Measurements from ENCODE around the gene AOAH. TPM values are rescaled to one million over a fixed set of nuclear protein-coding genes. Genes with fewer than 3 reads are reported as not detected.
A peak's percentile ranks its signal among the peaks of the same experiment; 100 is the strongest.

The AOAH gene
- polyA plus RNA-seq, 1 donor: 17.8 TPM

DNA sequence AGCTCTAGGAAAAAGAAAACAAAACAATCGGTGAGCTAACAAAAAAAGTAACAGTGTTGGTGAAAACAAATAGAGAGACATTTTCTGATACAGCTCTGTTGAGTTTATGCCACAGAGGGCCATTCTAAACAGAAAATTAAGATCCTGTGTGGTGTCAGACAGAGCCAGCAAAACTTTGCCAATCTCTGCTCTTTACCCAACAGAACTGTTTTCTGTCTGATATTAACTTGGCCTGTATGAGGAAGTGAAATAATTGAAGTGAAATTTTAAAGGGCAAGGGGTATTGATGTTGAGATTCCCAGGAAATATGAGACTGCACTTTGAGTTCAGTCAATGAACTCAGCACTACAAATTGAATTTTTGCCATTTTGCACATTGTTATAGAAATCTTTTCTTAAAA lies 101.0 kb downstream of the AOAH start:
- Histone ChIP-seq H3K36me3 (ENCODE audit: control insufficient read depth, insufficient read depth, low read length) (no peaks in the 10 kb centered on the region), H3K4me3 (ENCODE audit: low read length) (no peak overlapping the region), H3K9me3 (ENCODE audit: control insufficient read depth, low read depth, low read length) (no peaks in the 10 kb centered on the region), H3K4me1 (ENCODE audit: control insufficient read depth, insufficient read depth, low read length) (no peaks in the 10 kb centered on the region), H3K27me3 (ENCODE audit: control insufficient read depth, insufficient read depth, low read length) (no peaks in the 10 kb centered on the region), H3K27ac (ENCODE audit: low read length) (no peak overlapping the region)
- no peak for DNase-seq
- no CpG with 5 or more reads among the region's 1 CpG for WGBS (ENCODE audit: insufficient coverage, low lambda C conversion rate)

DNA sequence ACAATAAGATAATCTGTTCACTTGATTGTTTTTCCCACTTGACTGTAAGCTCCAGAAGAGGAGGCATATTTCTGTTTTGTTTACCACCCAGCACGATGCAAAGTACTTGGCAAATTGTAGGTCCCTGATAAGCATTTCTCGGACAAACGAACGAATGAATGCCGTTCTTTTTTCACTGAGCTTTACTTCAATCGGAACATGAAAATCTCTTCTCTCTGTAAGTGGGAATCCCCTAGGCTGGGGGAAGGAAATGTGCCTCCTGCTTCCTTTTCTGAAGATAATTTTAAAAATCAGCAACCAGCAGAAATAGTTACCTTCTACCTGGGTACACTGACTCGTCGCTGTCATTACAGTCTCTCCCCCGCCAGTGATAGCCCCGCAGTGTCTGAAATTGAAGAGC lies 102.9 kb downstream of the AOAH start:
- Histone ChIP-seq H3K9me3 (ENCODE audit: control insufficient read depth, low read depth, low read length) (no peaks in the 10 kb centered on the region), H3K4me3 (ENCODE audit: low read length) (no peak overlapping the region), H3K27me3 (ENCODE audit: control insufficient read depth, insufficient read depth, low read length) (no peaks in the 10 kb centered on the region), H3K4me1 (ENCODE audit: control insufficient read depth, insufficient read depth, low read length) (no peaks in the 10 kb centered on the region), H3K36me3 (ENCODE audit: control insufficient read depth, insufficient read depth, low read length) (no peaks in the 10 kb centered on the region), H3K27ac (ENCODE audit: low read length) (no peak overlapping the region)
- WGBS (ENCODE audit: insufficient coverage, low lambda C conversion rate): 60% methylated on average over 1 of the region's 10 CpGs
- no peak for DNase-seq

DNA sequence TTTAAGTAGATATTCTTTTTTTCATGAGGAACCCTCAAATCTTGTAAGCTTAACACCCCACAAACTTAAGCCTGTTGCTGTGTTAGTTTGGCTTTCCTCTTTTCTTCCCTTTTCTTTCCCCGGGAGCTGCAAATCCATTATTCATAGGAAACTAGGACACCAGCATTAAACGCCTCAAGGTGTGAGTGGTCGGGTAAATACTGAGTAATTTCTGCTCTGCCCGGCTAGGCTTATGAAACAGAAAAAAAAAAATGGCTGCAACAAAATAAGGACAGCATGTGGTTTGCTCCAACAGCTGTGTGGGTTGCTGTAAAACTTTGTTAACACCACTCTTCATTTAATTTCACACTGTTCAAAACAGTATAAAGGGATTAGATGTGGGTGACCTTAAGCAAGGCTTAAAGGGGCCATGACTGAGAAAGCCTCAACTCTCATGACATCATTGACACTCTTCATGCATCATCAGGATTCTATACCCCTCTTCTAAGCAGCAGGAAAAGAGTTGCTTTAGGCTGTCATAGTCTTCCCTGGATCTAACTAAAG lies 104.1 kb downstream of the AOAH start:
- Histone ChIP-seq H3K4me3 (ENCODE audit: low read length) (no peak overlapping the region), H3K4me1 (ENCODE audit: control insufficient read depth, insufficient read depth, low read length) (peaks cover 4% of the 10 kb centered on the region), H3K27me3 (ENCODE audit: control insufficient read depth, insufficient read depth, low read length) (no peaks in the 10 kb centered on the region), H3K27ac (ENCODE audit: low read length) (no peak overlapping the region), H3K9me3 (ENCODE audit: control insufficient read depth, low read depth, low read length) (no peaks in the 10 kb centered on the region), H3K36me3 (ENCODE audit: control insufficient read depth, insufficient read depth, low read length) (no peaks in the 10 kb centered on the region)
- no peak for DNase-seq
- 83% methylated on average over 2 of the region's 4 CpGs for WGBS (ENCODE audit: insufficient coverage, low lambda C conversion rate)

DNA sequence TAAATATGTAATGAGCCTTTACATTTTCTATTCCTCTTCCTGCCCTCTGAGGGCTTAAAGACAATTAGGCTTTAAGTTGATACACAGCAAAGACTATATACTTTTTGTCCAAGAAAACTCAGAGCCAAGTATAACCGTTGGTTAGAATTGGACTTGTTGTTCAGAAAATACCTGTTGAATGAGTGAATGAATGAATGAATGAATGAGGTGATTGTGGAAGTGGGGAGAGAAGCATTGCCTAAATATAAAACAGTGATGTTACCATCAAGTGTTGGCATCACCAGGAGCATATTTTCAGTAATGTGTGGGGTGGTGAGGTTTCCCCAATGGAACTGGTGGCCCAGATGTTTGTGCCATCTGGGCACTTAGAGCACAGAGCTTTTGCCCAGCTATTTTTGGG lies 106.9 kb downstream of the AOAH start:
- Histone ChIP-seq H3K9me3 (ENCODE audit: control insufficient read depth, low read depth, low read length) (no peaks in the 10 kb centered on the region), H3K4me3 (ENCODE audit: low read length) (no peak overlapping the region), H3K4me1 (ENCODE audit: control insufficient read depth, insufficient read depth, low read length) (peaks cover 4% of the 10 kb centered on the region), H3K36me3 (ENCODE audit: control insufficient read depth, insufficient read depth, low read length) (no peaks in the 10 kb centered on the region), H3K27ac (ENCODE audit: low read length) (no peak overlapping the region), H3K27me3 (ENCODE audit: control insufficient read depth, insufficient read depth, low read length) (no peaks in the 10 kb centered on the region)
- no peak for DNase-seq
- 100% methylated on average over 1 of the region's 1 CpG for WGBS (ENCODE audit: insufficient coverage, low lambda C conversion rate)

DNA sequence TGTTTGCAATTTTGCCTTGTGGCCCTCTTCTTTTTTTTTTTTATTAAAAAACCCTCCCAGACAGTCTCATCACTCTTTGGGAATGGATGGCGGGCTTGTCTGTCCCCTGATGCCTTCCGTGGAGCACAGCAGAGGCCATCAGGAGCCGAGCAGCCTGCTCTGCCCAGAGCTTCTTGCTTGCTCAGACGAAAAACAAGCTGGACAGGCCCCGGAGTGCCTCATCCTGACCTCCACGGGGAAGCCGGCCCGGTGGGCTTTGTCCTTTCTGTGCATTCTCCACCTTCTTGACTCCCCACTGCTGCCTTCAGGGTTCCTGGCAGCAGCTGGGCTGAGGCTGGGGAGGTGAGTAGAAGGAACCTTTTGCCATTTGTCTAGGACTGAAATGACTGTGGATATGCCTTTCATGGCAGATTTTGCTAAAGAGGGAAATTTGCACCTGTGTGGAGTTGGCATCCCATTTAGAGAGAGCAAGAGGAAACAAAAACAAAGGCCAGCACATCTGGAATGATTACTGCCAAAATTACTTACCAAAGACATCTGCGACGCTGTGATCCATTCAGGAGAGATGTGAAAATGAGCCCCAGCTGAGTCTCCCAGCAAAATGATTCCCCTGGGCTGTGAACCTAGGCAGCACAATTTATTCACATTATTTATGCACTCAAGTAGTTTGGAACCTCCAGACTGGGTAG lies 108.3 kb downstream of the AOAH start:
- no peak for DNase-seq
- Histone ChIP-seq H3K9me3 (ENCODE audit: control insufficient read depth, low read depth, low read length) (no peaks in the 10 kb centered on the region), H3K27me3 (ENCODE audit: control insufficient read depth, insufficient read depth, low read length) (no peaks in the 10 kb centered on the region), H3K4me3 (ENCODE audit: low read length) (no peak overlapping the region), H3K27ac (ENCODE audit: low read length) (no peak overlapping the region), H3K4me1 (ENCODE audit: control insufficient read depth, insufficient read depth, low read length) (peaks cover 4% of the 10 kb centered on the region), H3K36me3 (ENCODE audit: control insufficient read depth, insufficient read depth, low read length) (no peaks in the 10 kb centered on the region)
- WGBS (ENCODE audit: insufficient coverage, low lambda C conversion rate): no CpG with 5 or more reads among the region's 10 CpGs

DNA sequence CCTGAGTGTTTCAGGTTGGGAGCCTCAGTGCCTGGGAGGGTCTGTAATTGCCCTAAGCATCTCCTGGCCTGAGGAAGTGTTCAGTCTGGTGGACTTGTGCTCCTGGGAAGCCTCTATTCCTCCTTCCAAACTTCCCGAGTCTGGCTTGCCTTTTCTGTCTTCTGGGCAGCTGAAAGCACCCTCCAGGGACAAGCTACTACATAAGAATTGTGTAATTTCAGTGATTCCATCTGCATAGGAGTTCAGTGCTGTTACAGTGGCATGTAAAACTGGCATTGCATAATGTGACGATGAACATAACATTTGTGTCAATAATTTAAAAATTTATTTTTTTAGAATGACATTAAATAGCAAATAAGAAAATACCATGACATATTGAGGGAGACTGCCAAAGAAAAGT lies 109.3 kb downstream of the AOAH start:
- Histone ChIP-seq H3K27me3 (ENCODE audit: control insufficient read depth, insufficient read depth, low read length) (no peaks in the 10 kb centered on the region), H3K27ac (ENCODE audit: low read length) (no peak overlapping the region), H3K4me1 (ENCODE audit: control insufficient read depth, insufficient read depth, low read length) (peaks cover 4% of the 10 kb centered on the region), H3K4me3 (ENCODE audit: low read length) (no peak overlapping the region), H3K9me3 (ENCODE audit: control insufficient read depth, low read depth, low read length) (no peaks in the 10 kb centered on the region), H3K36me3 (ENCODE audit: control insufficient read depth, insufficient read depth, low read length) (no peaks in the 10 kb centered on the region)
- no CpG with 5 or more reads among the region's 2 CpGs for WGBS (ENCODE audit: insufficient coverage, low lambda C conversion rate)
- no peak for DNase-seq

DNA sequence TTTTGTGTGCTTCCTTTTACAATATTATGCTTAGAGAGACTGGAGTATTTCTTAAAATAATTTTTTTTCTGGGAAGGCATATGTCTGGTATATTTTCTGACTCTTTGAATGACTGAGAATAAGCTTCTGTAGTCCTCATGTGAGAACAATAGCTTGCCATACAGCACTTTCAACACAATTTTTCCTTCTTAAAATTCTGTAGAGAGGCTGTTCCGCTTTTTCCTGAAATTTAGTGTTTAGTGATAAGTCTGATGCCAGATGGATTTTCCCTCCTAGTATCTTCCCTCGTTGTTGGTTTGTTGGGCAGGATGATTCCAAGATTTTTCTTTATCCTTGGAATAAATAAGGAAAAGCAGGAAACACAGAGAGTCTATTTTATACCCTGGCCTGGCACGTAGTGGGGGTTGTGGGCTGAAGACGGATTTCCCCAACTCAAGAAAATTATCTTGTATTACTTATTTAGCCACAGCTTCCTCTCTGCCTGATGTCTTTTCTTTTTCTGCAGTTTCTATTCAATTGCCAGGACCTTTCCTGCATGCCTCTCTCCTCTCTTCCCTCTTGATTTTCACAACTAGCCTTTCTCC lies 111.2 kb downstream of the AOAH start:
- Histone ChIP-seq H3K36me3 (ENCODE audit: control insufficient read depth, insufficient read depth, low read length) (no peaks in the 10 kb centered on the region), H3K4me3 (ENCODE audit: low read length) (no peak overlapping the region), H3K9me3 (ENCODE audit: control insufficient read depth, low read depth, low read length) (no peaks in the 10 kb centered on the region), H3K27me3 (ENCODE audit: control insufficient read depth, insufficient read depth, low read length) (no peaks in the 10 kb centered on the region), H3K27ac (ENCODE audit: low read length) (no peak overlapping the region), H3K4me1 (ENCODE audit: control insufficient read depth, insufficient read depth, low read length) (peaks cover 4% of the 10 kb centered on the region)
- no peak for DNase-seq
- WGBS (ENCODE audit: insufficient coverage, low lambda C conversion rate): 100% methylated on average over 2 of the region's 4 CpGs

DNA sequence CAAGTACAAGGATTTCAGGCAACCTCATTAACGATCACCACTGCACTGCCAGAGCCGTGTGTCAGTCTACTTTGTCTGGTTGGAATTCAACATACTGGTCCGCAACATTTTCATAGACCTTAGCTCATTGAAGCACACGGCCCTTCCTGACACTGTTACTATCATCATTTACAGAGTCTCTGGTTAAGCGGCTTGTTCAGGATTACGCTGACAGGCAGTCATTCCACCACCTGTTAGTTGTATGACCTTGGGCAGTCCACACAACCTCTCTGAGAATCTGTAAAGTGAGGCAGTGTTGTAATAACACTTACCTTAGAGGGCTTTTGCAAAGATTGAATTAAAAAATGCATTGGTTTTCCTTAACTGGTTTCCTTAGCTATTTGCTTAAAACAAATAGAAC lies 112.6 kb downstream of the AOAH start:
- 90% methylated on average over 2 of the region's 6 CpGs for WGBS (ENCODE audit: insufficient coverage, low lambda C conversion rate)
- Histone ChIP-seq H3K4me3 (ENCODE audit: low read length) (no peak overlapping the region), H3K27me3 (ENCODE audit: control insufficient read depth, insufficient read depth, low read length) (no peaks in the 10 kb centered on the region)

DNA sequence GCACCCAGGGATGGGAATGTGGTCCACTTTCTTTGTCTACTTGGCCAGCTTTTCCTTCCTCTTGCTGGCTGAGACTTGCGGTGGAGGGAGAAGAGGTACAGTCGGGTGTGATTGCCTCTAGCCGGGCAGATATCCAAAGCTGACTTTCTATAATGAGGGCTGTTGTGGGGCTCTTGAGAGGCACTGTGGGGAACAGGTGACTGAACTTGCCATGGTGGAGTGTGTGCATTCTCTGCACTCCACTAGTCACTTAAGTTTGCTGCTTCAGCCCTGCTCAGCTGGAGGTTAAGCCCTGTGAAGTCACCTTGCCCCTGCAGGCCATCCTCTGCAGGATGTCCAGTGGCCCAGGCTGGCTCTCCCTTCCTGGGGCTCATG lies 116.6 kb downstream of the AOAH start:
- H3K36me3 ChIP-seq (ENCODE audit: control insufficient read depth, insufficient read depth, low read length): no peaks in the 10 kb centered on the region
- H3K27me3 ChIP-seq (ENCODE audit: control insufficient read depth, insufficient read depth, low read length): no peaks in the 10 kb centered on the region
- no CpG with 5 or more reads among the region's 3 CpGs for WGBS (ENCODE audit: insufficient coverage, low lambda C conversion rate)
- H3K9me3 ChIP-seq (ENCODE audit: control insufficient read depth, low read depth, low read length): peaks cover 3% of the 10 kb centered on the region
- H3K4me3 ChIP-seq (ENCODE audit: low read length): no peak overlapping the region
- no peaks in the 10 kb centered on the region for H3K4me1 ChIP-seq (ENCODE audit: control insufficient read depth, insufficient read depth, low read length)
- peak in 1 of 2 donors; percentile 26 for DNase-seq
- H3K27ac ChIP-seq (ENCODE audit: low read length): no peak overlapping the region

More for the DNA sequence above, 112.6 kb downstream of the AOAH start:
- Histone ChIP-seq H3K4me1 (ENCODE audit: control insufficient read depth, insufficient read depth, low read length) (peaks cover 4% of the 10 kb centered on the region), H3K9me3 (ENCODE audit: control insufficient read depth, low read depth, low read length) (no peaks in the 10 kb centered on the region), H3K27ac (ENCODE audit: low read length) (no peak overlapping the region), H3K36me3 (ENCODE audit: control insufficient read depth, insufficient read depth, low read length) (no peaks in the 10 kb centered on the region)
- no peak for DNase-seq

DNA sequence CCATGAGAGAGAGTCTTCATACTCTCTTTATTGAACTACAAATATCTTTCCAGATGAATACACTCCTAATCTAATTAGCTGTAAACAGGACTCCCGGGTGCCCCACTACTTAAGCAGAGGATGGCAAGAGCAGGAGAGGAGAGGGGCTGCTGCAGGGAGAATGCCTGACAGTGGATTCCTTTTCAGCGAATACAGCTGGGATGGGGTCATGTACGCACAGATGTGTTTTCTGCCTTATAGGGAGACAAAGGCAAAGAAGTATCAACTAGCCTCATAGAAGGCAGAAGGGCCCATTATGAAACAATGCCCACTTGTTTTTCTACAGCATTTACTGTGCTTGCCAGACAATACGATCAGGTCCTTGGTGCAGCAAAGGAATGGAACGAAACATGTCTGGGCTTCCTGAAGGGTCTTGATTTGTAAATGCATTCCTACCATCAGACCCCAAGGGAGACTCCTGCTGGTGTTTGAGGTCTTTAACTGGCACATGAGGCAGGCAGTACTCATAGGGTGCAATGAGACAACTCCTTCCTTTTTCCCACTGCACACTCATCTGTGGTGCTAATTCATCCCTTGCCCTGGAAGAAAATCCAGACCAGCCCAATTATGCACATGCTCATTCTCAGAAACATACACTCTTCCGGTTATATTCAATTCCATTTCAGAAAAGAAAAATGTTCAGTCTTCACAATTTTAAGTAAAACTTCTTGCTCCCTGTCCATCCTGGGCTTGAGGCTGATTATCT lies 117.1 kb downstream of the AOAH start:
- Histone ChIP-seq H3K27me3 (ENCODE audit: control insufficient read depth, insufficient read depth, low read length) (no peaks in the 10 kb centered on the region), H3K27ac (ENCODE audit: low read length) (no peak overlapping the region)
- WGBS (ENCODE audit: insufficient coverage, low lambda C conversion rate): 83% methylated on average over 1 of the region's 6 CpGs

More for the DNA sequence above, 117.1 kb downstream of the AOAH start:
- Histone ChIP-seq H3K4me3 (ENCODE audit: low read length) (no peak overlapping the region), H3K9me3 (ENCODE audit: control insufficient read depth, low read depth, low read length) (peaks cover 3% of the 10 kb centered on the region), H3K4me1 (ENCODE audit: control insufficient read depth, insufficient read depth, low read length) (no peaks in the 10 kb centered on the region), H3K36me3 (ENCODE audit: control insufficient read depth, insufficient read depth, low read length) (no peaks in the 10 kb centered on the region)
- peak in 1 of 2 donors; percentile 12 for DNase-seq
